Uterus (tissue), 2 donors: ENCODE measurements around the gene PRMT2.

Experiments
- POLR2A ChIP-seq, 2 donors: fragments of 450-650 bp; IDR thresholded peaks; one replicate each; pipeline ENCODE4 v1.6.1; 2016; ENCODE audit warnings: antibody characterized with exemption in 2 of 2, mild to moderate bottlenecking in 1 of 2, moderate library complexity in 1 of 2
- TF ChIP-seq, protein P1 (sequence below), 4 experiments: fragments of 200-600 bp in 2 of 4; fragments of 450-650 bp in 2 of 4; sonication (generic) in 2 of 4; IDR thresholded peaks; one replicate each; pipeline ENCODE4 v1.5.1; 2016 to 2019; ENCODE audit warnings: antibody characterized with exemption in 4 of 4, mild to moderate bottlenecking in 2 of 4, moderate library complexity in 1 of 4

- TF ChIP-seq, protein P1, sequence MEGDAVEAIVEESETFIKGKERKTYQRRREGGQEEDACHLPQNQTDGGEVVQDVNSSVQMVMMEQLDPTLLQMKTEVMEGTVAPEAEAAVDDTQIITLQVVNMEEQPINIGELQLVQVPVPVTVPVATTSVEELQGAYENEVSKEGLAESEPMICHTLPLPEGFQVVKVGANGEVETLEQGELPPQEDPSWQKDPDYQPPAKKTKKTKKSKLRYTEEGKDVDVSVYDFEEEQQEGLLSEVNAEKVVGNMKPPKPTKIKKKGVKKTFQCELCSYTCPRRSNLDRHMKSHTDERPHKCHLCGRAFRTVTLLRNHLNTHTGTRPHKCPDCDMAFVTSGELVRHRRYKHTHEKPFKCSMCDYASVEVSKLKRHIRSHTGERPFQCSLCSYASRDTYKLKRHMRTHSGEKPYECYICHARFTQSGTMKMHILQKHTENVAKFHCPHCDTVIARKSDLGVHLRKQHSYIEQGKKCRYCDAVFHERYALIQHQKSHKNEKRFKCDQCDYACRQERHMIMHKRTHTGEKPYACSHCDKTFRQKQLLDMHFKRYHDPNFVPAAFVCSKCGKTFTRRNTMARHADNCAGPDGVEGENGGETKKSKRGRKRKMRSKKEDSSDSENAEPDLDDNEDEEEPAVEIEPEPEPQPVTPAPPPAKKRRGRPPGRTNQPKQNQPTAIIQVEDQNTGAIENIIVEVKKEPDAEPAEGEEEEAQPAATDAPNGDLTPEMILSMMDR (IDR thresholded peaks at IDR 0.05): no peak
- no peak for TF ChIP-seq POLR2A (IDR thresholded peaks at IDR 0.05)
Measured at GRCh38 chr21:46655230-46655629, 19.8 kb downstream of the PRMT2 start.
